ENCODE data around the gene TBC1D22A.

The TBC1D22A gene

DNA sequence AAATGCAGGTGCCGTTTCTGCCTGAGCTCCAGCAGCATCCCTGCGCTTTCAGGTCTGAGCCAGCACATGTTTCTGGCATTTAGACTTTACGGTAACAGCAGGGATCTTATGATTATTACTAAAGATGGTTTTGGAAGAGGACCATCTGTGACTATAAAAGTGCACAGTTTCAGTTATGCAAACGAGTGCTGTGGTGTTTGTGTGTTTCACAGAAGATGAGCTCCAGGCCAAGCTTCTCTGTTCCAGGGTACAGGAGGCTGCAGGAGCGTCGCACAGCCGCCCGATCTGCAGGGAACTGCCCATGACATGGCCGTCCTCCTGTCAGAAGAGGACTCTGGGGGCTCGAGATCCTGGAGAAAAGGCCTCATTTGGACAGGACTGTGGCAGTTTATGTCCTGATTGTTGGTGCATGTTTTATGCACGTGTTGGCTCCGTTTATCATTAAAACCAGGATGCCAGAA lies 297.3 kb downstream of the TBC1D22A start:
- DNase-seq (ENCODE audit: low spot score): no peak

- no peak for DNase-seq (ENCODE audit: low spot score)
Measured at GRCh38 chr22:47060718-47061117, 298.3 kb downstream of the TBC1D22A start.

GRCh38 chr22:47061226-47061625 lies 298.8 kb downstream of the TBC1D22A start:
- no peak for DNase-seq (ENCODE audit: low spot score)

DNA sequence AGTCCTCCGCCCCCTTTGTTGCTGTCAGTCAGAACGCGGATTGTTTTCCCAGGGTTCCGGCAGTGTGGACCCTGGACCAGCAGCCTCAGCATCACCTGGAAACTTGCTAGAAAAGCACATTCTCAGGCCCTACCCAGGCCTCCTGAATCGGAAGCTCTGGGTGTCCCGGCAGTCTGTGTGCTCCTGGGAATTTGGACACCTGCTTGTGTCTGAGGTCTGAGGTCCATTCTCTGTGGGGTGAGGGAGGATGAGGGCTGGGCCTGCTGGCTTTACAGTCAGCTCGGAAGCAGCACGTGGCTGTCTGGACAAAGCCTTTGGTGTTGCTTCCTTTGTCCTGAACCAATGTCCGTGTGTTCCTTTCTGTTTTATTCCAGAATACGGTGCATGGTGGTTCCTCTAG lies 299.7 kb downstream of the TBC1D22A start:
- DNase-seq (ENCODE audit: low spot score): no peak

- no peak for DNase-seq (ENCODE audit: low spot score)
Measured at GRCh38 chr22:47063071-47063509, 300.6 kb downstream of the TBC1D22A start.

GRCh38 chr22:47063606-47064005 lies 301.2 kb downstream of the TBC1D22A start:
- DNase-seq (ENCODE audit: low spot score): no peak

DNA sequence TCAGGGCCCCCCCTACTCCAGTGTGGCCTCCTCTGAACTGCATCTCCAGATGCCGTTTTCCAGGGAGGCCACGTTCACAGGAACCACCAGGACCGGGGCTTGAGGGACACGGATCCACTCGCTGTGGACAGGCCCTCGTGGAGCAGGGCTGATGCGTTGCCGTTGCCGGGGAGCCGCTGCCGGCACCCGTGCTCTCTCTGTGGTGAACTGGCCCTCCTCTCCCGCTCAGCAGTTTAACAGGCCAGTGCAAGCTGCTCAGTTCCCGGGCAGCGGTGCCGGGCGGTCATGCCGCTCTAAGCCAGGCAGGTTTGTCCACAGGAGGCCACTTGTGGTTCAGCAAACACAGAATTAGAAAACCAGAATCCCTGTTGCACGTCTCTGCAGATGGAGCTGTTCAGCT lies 301.6 kb downstream of the TBC1D22A start:
- no peak for DNase-seq (ENCODE audit: low spot score)

- DNase-seq (ENCODE audit: low spot score): no peak
Measured at GRCh38 chr22:47064416-47064815, 302.0 kb downstream of the TBC1D22A start.

DNA sequence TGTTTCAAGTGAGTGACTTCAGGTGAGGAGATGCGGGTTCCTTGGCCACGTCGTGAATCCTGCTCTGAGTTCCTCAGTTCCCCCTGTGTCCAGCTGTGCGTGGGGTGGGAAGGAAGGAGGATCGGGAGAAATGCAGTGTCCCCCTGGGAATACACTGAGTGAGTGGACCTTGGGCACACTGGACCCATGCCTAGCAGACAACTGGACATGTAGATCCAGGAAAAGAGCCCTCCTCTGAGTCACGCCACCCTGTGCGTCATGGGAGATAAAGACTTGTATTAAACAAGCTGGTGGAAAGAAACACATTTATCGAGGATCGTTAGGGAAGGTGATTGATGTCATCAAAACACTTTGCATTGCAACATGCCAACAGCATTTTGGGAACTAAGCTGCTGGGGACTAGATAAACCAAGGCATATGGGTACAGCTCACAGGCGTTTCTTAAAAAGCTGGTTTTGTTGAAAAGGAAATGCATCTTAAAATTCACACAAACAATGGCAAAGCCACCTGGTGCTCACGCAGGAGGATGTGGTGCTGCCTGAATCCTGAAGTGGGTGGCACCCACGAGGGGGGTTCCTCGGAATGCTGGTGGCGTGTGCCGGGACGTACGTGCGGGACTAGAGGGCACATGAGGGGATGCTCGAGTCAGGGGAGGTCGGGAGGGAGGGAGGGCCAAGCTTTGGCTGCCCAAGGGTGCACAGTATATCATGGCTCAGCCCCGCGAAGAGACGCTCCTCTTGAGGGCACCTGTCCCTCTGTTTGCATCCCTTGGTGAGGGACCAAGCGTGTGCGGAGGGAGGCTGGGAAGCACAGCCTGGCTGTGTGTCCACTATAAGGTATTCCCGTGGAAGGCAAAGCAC lies 303.5 kb downstream of the TBC1D22A start:
- no peak for DNase-seq (ENCODE audit: low spot score)

- DNase-seq (ENCODE audit: low spot score): no peak
Measured at GRCh38 chr22:47066616-47066905, 304.1 kb downstream of the TBC1D22A start.

GRCh38 chr22:47067321-47067890 lies 305.0 kb downstream of the TBC1D22A start:
- no peak for DNase-seq (ENCODE audit: low spot score)

GRCh38 chr22:47067911-47068625 lies 305.6 kb downstream of the TBC1D22A start:
- DNase-seq (ENCODE audit: low spot score): no peak

DNA sequence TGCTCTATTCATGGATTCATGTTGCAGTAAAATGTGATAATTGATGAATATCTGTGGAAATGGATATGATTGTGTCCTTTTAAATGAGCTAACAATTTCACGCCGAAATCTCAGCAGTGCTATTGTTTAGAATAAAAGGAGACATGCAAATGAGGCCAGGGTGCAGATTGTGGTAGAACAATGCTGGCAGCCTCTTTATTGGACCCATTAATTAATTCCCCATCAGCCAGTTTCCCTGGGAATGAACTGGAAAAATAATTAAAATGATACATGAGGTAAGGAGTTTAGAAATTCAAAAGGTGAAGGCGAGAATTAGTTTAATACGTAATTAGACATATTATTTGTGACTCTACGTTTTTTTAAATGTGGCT lies 306.2 kb downstream of the TBC1D22A start:
- DNase-seq (ENCODE audit: low spot score): no peak

DNA sequence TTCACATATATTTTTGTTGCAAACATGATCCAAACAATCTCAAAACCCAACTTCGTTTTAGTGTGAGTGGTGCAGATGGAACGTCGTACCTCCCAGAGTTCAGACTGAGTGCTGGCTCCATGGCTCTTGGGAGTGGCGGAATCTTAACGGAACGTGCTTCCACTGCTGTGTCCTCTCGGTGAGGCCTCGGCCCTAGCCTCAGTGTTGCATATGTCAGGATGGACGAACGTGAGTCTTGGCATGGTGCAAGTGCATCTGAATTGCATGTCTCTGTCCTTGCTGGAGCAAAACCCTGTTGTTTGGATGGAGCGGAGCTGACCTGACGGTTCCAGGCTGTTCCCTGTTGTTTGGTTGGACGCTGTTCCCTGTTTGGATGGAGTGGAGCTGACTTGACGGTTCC lies 306.8 kb downstream of the TBC1D22A start:
- DNase-seq (ENCODE audit: low spot score): no peak

DNA sequence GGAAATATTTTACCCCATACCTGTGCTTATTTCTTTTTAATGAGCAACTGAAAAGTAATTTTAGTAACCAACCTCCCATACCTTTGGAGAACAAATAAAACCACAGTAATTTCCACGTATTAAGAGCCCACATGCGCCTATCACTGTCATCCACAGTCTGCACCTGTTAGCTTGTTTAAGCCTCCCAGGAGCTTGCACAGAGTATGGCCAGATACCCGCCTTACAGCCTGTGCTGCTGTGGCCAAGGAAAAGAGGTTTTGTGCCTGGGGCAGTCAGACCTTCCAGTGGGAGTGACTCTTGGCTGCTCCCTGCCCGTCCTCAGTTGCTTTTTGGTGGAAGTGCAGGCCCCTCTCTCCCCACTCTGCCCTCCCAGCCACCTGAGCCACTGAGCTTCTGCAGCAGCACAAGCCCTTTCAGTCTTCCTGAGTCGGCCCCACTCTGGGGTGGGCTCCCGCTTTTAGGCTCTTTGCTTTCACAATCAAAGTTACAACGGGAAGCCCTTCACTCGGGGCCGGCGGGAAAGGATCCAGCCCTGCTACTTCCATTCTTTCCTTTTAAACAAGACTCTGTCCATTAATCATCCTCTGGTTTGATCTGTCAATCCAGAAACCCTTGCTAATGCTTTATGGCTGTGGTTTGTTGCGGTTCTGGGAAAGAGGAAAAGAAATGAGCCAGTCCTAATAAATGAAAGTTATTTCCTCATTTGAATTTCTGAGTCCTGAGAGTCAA lies 308.8 kb downstream of the TBC1D22A start:
- no peak for DNase-seq (ENCODE audit: low spot score)

DNA sequence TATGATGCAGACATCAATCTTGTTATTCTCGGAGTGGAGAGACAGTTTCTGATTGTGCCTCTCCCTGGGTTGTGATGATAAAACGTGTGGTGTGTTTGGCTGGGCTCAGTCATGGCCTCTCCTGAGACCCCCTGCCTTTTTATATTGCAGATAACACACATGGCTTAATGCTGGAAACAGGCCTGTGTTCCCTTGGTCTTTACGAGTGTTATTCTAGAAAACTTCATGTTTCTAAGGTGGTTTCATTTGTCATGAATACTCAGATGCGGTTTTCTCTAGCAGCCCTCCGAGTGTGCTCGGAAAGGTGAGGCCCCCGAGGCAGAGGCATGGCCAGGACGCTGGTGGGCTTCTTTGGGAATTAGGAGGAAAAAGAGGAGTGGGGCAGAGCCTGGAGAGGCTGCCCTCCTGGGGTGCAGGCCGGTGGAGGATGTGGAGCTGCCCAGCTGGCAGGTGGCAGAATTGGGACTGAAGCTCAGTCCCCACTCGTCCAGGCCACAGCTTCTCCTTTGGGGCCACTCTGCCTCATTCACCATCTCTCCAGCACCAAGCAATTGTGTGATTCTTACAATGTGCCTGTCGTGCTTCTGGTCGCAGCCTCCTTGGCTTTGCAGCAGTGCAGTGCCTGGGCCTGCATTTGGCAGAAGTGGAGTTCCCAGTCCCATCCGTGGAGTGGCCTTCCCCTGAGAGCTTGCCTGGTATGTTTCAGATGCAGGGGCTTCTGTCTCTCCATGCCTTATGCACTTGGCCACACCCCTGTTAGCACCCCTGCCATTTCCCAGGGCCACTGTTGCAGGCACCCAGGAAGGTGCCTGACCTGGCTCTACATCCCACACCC lies 309.6 kb downstream of the TBC1D22A start:
- no peak for DNase-seq (ENCODE audit: low spot score)

DNA sequence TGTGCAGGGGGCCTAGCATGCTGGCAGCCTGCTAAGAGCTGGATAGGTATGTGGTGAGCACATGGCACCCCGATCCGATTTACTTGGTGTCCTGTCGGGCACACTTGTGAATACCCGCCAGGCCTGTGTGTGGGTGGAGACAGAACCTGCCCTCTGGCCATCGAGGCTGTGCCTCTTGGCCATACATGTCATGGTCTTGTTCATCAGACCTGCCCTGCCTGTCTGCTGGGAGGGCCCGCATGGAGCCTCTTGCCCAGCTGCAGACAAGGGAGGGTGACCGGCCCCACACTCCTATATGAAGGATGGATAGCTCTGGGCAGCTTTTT lies 310.2 kb downstream of the TBC1D22A start:
- DNase-seq (ENCODE audit: low spot score): no peak

DNA sequence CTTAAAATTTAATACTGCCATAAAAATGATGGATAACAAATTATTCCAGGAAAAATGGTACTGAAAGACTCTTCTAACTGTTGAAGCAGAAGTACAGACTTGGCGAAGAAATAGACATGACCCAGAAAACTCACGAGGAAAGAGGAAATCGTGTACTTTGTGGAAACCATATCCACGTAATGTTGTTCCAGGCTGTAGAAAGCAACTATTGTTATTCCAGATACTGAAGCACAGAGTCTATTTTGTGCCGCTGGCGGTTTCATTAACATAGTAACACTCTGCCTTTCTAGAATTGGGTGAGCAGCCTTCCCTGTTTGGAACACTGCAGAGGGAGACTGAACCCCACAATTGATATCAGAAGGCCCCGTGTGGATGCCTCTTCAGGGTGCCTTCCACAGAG lies 310.6 kb downstream of the TBC1D22A start:
- DNase-seq (ENCODE audit: low spot score): no peak

DNA sequence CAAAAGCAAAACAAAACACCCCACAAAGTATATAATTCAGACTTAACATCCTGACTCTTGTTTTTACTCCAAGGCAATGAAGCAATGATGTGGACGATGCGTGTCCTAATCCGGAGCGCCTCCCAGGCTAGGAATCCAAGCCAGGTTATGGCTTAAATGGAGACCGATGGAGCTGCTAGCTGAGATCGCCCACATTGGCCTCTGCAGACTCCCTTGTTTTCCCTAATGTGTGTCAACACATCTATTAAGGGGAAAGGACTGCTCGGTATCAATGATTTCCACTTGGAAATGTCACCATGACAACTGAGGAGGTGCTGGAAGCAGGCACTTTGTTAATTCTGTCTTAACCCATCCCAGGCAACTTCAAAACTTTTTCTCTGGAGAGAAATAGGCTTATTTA lies 311.7 kb downstream of the TBC1D22A start:
- no peak for DNase-seq (ENCODE audit: low spot score)

DNA sequence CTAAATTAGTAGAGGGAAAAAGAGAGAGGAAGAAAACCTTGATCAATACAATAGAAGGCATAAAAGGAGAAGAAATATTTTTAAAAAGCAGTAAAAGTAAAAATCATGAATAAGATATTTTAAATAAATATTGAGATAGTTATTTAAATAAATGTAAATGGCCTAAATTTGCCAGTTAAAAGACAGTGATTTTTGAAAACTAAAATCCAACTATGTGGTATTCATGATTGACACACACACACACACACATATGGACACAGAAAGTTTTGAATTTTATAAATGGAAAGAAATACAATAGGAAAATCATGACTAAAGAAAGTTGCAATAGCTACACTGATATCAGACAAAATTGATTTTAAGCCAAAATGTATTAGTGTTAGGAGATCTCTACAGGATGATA lies 313.1 kb downstream of the TBC1D22A start:
- no peak for DNase-seq (ENCODE audit: low spot score)

- no peak for DNase-seq (ENCODE audit: low spot score)
Measured at GRCh38 chr22:47076758-47077157, 314.3 kb downstream of the TBC1D22A start.

- DNase-seq (ENCODE audit: low spot score): no peak
Measured at GRCh38 chr22:47080100-47080499, 317.6 kb downstream of the TBC1D22A start.

All from putamen (tissue), 1 donor.